ENCODE results near the gene ABCC5.

GRCh38 chr3:183912895-183913579, 104.6 kb downstream of the ABCC5 start:
- no peak for TF ChIP-seq EZH2phosphoT487 (IDR thresholded peaks at IDR 0.05; ENCODE audit: borderline replicate concordance)
- TF ChIP-seq CTCF (conservative IDR thresholded peaks at IDR 0.05; ENCODE audit: low read length), result no peak

Data from Loucy (cell line).